K562 (cell line): ENCODE measurements around the gene PCDHGA4. TPM values are rescaled to one million over a fixed set of nuclear protein-coding genes. Genes with fewer than 3 reads are reported as not detected.

ENCODE experiments used
- CBX1 ChIP-seq: sonication (generic); IDR thresholded peaks from 2 replicates; pipeline ENCODE4 v1.6.1; 2016; ENCODE audit warnings: antibody characterized with exemption, low read depth, mild to moderate bottlenecking
- E2F8 ChIP-seq: fragments of 450-650 bp; IDR thresholded peaks from 2 replicates; pipeline ENCODE4 v1.7.1; 2018; ENCODE audit warnings: mild to moderate bottlenecking, low read depth; ENCODE audit not compliant: partially characterized antibody
- EHMT2 ChIP-seq: fragments of 450-650 bp; IDR thresholded peaks from 2 replicates; pipeline ENCODE4 v1.6.1; 2018; ENCODE audit warnings: antibody characterized with exemption
- HOXB6 ChIP-seq: fragments of 250-450 bp; sonication (Bioruptor Pico); IDR thresholded peaks from 2 replicates; pipeline ENCODE4 v1.5.1; 2022; ENCODE audit warnings: mild to moderate bottlenecking, borderline replicate concordance
- KDM2B ChIP-seq: fragments of 250-450 bp; sonication (Bioruptor Pico); IDR thresholded peaks from 2 replicates; pipeline ENCODE4 v1.8.0; 2021; ENCODE audit warnings: mild to moderate bottlenecking, moderate library complexity
- MAFK ChIP-seq: IDR thresholded peaks from 2 replicates; pipeline ENCODE4 v1.6.1; 2011; ENCODE audit warnings: low read length, improper control_type of control experiment
- MAZ ChIP-seq, 2 experiments: fragments of 450-650 bp in 1 of 2; sonication (generic) in 1 of 2; formaldehyde crosslinking; IDR thresholded peaks in 1 of 2; conservative IDR thresholded peaks in 1 of 2; 2 replicates each; pipeline versions ENCODE4 v1.4.0 to v1.5.0; 2020; ENCODE audit warnings: mild to moderate bottlenecking in 1 of 2, missing genetic modification reagents in 1 of 2
- NFE2L1 ChIP-seq: fragments of 450-650 bp; IDR thresholded peaks from 2 replicates; pipeline ENCODE4 v1.6.1; 2016; ENCODE audit warnings: missing genetic modification characterization, low read depth, mild to moderate bottlenecking, missing compliant biosample characterization, moderate library complexity, borderline replicate concordance
- SMC3 ChIP-seq: conservative IDR thresholded peaks from 2 replicates; pipeline ENCODE4 v1.6.1; 2011; ENCODE audit warnings: low read depth, low read length, improper control_type of control experiment; ENCODE audit not compliant: insufficient read depth
- TARDBP ChIP-seq: fragments of 450-650 bp; IDR thresholded peaks from 2 replicates; pipeline ENCODE4 v1.6.1; 2016
- YBX1 ChIP-seq: fragments of 450-650 bp; IDR thresholded peaks from 2 replicates; pipeline ENCODE4 v1.7.1; 2016; ENCODE audit warnings: mild to moderate bottlenecking
- ZBTB1 ChIP-seq: sonication (generic); formaldehyde crosslinking; IDR thresholded peaks from 2 replicates; pipeline ENCODE4 v1.8.1; 2023; ENCODE audit warnings: missing genetic modification reagents, low read depth, mild to moderate bottlenecking, borderline replicate concordance
- ZBTB40 ChIP-seq, 2 experiments: fragments of 450-650 bp in 1 of 2; sonication (generic) in 1 of 2; formaldehyde crosslinking in 1 of 2; IDR thresholded peaks; 2 replicates each; pipeline versions ENCODE4 v1.7.1 to v1.9.0; 2016 to 2022; ENCODE audit warnings: inconsistent platforms in 1 of 2, mild to moderate bottlenecking in 1 of 2, missing genetic modification reagents in 1 of 2
- polyA plus RNA-seq, 8 experiments: library from polyadenylated mRNA; depleted of rRNA in 4 of 8; stranded (reverse) in 5 of 8; unstranded in 3 of 8; fragments of >200 nt; fragmentation: Nextera tagmentation in 2 of 8; fragmentation: Illumina TruSeq in 1 of 8; extraction: Ambion mirVana in 2 of 8; extraction: Trizol in 1 of 8; gene quantifications; 2 replicates each; pipeline versions ENCODE4 v1.2.1 to v1.2.3, GENCODE V29; 2011 to 2014; ENCODE audit warnings: inconsistent platforms in 1 of 8, missing spikeins in 1 of 8
- total RNA-seq, 7 experiments: library from RNA; depleted of rRNA in 6 of 7; stranded (reverse); fragments of >200 nt in 6 of 7; fragmentation: Illumina TruSeq in 2 of 7; extraction: Trizol in 2 of 7; gene quantifications; 2 replicates each; pipeline versions ENCODE4 v1.2.1 to v1.2.3, GENCODE V29; 2011 to 2021; ENCODE audit warnings: low replicate concordance in 1 of 7

The PCDHGA4 gene
- total and polyA plus RNA-seq, 9 of the 15 experiments (the other 6 are each of a cell fraction or from before 2014, with no cell fraction given) = 0.12 to 0.40 (median 0.36) TPM; not detected in 2

- TF ChIP-seq YBX1 (no peak), ZBTB40 (IDR thresholded peaks at IDR 0.05) (0 out of 2 replicates have a peak, but pooled peaks have one; percentile 18), ZBTB40 (CRISPR knock-in tag; IDR thresholded peaks at IDR 0.05) (no peak), TARDBP (no peak), MAZ (CRISPR knock-in tag; conservative IDR thresholded peaks at IDR 0.05 in 1 of 2, IDR thresholded peaks at IDR 0.05 in 1 of 2) (0 out of 4 replicates have a peak, but pooled peaks of 1 of the 2 experiments have one; percentile 16), MAFK (no peak), CBX1 (no peak), HOXB6 (CRISPR knock-in tag) (no peak), NFE2L1 (tag) (no peak), SMC3 (0 out of 2 replicates have a peak, but pooled peaks have one; percentile 4), EHMT2 (0 out of 2 replicates have a peak, but pooled peaks have one; percentile 18), KDM2B (CRISPR knock-in tag) (no peak), ZBTB1 (CRISPR knock-in tag) (no peak), E2F8 (no peak)
Observed at GRCh38 chr5:141359790-141360426, 5.1 kb downstream of the PCDHGA4 start, which contains the start of gene PCDHGB2 (continued).
